ENCODE measurements around the gene TNFRSF13B.

GRCh38 chr17:16916557-16916920 lies 55.4 kb downstream of the TNFRSF13B start:
- TF ChIP-seq CTCF (IDR thresholded peaks at IDR 0.05; ENCODE audit: insufficient read depth, low read length, poor library complexity, severe bottlenecking) (no peak), EZH2phosphoT487 (conservative IDR thresholded peaks at IDR 0.05; ENCODE audit: low read length) (no peak)

Data from SU-DHL-6 (cell line).